ENCODE data around the gene MDM1.

The MDM1 gene

DNA sequence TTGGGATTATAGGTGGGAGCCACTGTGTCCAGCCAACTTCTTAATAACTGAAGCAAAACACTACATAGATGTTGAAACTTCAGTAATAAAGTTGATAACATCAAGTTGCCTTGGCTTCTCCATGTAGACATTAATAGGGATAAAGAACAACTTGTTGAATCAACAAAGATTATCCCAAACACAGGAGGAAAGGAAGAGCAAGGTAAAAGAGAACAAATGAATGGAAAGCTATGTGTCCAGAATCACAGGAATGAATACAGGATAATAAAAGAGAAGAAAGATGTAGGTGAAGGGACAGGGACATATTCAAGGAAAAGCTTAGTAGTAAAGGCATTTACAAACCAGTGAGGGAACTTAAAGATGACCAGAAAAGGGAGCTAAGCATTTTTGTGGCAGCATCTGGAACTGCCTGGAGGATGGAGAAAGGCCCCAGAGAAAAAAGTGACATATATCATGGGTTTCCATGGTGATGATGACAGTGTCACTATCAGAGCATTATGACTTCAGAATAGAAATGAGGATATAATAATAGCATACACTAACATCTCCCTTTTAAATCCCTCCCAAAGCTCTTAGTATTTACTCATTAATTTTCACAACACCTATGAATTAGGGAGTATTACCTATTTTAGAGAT is 24.0 kb upstream of the MDM1 start:
- DNase-seq = no peak

DNA sequence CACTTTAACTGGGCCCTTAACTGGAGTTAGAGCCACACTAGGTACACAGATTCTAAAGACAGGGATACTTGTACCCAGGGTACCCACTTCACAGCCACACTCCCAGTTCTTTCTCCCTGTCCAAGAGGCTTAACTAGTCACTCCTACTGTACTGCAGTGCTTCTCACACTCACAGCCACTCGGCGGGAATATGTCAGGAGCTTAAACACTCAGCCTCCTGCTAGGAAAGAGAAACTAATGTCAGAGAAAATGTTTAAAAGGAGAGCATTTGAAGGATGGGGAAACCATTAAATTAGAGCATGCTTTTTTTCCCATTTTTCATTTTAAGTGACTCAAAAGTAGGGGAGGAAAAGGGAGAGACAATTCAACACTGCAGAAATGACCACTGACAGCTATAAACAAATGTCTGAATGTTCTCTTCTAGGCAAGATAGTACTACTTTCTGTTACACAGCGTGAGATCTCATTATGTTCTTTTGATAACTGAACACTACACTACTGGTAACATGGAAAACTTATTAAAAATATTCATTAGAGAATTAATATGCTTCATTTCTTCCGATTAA is 22.9 kb upstream of the MDM1 start:
- DNase-seq = no peak

DNA sequence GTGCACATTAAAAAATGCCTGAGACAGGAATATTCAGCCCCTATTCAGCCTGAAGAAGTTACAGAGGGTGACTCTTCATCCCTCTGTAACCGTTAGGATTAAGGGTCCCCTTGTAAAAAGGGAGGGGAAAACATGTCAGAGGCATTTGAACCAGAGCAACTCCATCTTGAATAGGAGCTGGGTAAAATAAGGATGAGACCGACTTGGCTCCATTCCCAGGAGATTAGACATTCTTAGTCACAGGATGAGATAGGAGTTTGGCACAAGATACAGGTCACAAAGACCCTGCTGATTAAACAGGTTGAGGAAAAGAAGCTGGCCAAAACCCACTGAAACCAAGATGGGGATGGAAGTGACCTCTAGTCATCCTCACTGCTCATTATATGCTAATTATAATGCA is 19.9 kb upstream of the MDM1 start:
- DNase-seq = no peak

DNA sequence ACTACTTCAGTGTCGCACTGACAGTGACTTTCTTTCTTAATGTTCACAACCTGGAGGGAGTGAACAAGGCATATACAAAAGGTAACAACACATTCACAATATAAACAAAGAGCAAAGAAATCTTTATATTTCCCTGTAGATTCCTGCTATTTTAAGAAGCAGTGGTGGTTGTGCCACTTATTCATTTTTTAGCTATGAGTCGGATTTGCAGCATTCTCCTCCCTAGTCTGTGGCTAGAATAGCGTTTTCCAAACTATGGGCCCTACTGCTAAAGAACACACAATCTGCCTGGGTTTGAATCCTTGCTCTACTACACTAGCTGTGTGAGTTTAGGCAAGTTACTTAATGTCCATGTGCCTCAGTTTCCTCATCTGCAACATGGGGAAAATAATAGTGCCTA is 18.6 kb upstream of the MDM1 start:
- DNase-seq = no peak

DNA sequence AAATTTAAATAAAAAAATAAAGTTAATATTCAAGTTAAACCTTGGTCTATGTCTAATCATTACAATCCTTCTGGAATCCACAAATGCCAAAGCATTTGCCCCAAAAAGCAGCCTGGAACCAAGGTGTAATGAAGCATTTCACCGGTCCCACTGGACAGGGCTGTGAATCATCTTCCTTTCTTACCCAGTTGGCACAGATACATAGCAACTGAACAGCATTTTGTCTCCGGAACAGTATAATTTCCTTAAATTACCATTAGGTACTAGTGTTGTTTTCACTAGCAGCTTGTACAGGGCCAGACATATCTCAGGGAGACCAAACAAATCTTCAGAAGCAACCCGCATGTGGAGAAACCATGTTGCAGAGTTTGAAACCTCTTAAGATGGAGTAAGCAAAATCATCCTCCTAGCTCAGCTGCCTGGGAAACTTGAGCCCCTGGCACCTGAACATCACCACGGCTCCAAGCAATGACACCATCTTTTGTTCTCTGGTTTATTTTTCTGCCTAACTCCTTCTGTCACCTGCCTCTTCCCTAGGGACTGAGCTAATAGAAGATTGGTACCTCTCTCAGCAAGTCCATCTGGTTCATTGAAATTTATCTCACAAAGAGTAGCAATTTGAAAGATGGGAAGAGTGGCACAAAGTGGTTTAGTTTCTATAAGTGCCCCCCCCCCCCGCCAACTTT is 17.9 kb upstream of the MDM1 start:
- DNase-seq = no peak

DNA sequence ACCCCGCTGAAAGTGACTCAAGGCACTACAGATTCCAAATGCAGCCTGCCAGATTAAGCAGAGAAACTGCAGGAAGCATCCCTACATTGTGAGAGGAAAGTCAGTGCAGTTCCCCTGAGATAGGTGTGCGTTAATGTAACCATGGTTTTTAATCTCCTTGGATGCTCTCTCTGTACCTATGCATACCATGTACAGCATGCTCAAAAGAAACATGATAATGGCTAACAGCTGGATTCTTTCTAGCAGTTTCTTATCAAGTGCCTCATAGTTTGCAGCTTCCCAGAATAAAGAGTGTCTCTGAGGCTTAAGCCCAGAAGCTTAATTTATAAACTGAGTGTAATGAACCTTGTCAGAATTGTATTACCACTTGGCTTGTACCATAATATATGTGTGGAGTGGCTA is 17.1 kb upstream of the MDM1 start:
- no peak for DNase-seq

DNA sequence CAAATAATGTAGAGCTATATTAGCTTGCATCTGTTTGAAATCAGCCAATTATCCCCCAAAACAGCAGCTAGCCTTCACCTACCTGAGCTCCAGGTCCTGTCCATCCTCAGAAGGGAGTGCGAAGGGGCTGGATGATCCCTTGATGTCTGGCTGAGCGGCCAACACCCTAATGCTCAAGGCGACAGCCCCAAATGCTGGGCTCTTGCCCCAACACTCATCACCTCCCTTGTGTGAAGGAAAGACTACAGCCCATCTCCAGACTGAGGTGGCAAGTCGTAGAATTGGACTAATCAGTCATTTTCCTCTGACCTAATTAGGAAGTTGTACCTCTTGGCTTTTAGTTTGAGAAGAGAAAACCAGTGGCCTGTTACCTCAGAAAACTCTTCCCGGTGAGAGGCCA is 16.3 kb upstream of the MDM1 start:
- no peak for DNase-seq

DNA sequence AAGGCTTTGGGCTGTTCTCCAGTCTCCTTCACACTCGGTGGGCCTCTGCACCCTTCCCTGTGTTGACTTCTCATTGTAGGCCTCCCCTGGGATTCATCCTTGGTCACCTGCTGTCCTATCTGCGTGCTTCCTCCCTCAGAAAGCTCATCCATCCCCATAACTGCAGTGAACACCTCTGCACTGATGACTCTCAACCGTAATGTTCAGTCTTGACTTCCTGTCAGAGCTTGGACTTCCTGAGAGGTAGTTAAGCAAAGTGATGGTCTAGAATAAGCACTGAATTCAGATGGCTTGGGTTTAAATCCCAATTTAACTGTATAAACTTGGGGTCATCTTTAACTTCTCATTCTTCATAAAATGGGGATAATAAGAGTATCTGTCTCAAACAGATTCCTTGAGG is 13.6 kb upstream of the MDM1 start:
- DNase-seq = no peak

DNA sequence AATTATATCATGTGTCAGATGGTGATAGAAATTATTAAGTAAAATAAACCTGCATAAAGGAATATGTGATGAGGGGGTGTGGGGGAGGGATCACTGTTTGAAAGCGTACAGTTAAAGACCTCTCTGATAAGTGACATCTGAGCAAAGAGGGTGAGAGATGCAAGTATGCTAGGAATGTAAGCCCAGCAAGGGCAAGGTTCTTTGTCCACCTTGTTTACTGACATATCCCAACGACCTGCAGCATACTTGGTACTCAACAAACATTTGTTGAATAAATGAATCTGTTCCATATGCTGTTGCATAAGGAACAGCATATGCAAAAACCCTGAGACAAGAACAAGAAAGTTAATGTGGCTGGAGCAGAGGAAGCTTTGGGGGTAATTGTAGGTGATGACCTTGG is 12.0 kb upstream of the MDM1 start:
- no peak for DNase-seq

DNA sequence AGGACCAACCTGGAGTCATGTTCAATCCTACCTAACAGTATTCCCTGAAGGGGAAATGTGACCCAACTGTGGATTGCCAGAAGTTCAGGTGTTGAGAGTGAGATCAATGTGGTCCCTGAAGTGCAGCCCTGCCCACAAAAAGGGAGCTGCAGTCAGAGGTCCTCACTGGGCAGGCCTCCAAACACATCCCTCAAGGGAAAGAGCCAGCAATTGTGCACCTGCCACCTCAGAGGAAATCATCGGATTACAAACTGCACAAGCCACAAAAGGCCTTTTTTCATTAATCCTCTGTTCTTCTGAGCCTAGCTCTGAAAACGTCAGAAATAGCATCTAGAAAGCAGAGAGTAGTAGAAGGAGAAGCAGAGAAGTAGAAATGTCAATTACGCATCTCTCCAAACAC is 10.8 kb upstream of the MDM1 start:
- no peak for DNase-seq

DNA sequence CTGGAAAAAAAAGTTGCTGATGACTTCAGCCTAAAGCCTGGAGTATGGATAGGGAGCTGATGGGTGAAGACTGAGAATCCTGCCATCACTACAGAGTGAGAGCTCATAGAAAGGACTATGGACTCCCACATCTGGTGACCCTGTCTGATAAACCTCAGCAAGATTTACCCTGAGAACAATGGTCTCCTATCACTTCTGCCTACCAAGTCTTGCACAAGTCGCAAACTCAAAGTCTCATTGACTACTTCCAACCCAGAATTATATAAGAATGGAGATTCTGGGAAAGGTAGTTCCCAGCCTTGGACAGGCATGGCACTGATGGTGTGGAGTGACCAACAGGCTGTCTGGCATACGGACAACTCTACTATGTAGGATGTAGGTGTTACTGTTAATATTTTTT is 9.7 kb upstream of the MDM1 start:
- no peak for DNase-seq

DNA sequence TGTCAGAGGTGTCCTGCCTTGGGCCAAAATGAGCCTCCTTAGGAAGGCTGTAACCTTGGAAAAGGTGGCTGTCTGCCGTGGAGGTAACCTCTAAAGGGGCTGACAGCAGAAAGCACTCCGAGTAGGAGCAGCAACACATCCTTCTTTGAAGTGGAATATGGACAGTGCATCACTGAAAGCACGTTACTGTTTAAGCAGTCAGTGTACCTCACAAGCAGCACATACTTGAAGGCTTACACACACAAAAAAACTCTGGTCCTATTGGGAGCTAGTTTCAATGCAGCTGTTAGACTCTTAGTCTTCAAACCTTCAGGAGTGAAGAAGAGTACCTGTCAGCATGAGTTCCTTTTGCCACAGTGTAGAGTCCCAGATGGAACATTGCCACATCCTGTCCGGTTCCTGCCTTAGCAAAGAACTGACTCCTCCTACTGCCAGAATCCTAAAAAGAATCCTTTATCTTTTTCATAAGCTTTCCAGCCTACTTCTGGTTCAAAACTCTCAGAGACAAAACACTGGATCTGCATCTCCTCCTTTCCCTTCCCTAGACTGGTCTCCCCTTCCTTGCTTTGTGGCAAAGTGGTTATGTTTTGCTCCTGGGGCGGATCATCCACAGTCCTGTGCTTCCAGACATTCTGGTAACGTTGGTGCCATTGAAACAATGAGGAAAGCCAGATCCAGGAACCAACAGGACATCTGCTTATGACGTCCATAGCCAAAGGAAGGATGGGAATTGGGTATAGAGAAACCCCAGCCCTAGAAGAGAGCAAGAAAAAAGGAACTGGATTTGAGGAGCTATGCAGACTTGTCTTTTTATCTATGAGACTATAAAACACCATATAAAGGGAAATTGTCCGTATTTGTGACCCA is 8.5 kb upstream of the MDM1 start:
- DNase-seq = no peak

DNA sequence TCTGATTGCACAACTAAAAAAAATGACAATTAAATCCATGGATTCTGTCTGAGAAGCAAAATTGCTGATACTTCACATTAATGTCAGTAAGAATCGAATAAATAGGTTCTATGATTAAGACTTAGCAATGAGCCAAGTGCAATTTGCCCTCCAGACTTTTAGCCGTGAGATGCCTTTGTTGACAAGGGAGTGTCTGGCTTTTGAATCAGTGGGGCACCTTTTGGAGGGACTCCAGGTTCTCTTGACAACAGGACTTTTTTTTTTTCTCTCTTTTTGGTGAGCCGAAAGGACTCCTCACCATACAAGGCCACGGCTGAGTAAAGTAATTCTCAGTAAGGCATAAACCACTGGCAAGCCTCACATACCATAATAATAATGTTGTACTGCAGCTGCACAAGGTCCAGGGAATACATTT is 4.7 kb upstream of the MDM1 start:
- no peak for DNase-seq

DNA sequence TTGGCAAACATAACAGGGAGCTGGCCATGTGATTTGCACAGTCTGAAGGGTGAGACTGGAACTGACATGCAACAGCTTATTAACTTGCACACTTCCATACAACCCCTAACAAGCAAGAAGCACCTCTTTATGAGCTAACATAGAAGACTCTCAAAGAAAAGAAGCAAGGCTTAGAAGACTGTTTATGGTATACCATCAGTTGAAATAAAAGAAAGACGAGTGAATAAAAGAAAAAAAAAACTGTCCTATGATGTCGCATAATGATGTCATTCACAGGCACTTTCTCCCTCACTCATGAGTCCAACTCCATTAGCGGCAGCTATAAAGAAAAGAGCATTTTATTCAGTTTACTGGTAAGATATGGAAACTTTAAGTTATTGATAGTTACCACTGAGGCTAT is 3.3 kb upstream of the MDM1 start:
- no peak for DNase-seq

DNA sequence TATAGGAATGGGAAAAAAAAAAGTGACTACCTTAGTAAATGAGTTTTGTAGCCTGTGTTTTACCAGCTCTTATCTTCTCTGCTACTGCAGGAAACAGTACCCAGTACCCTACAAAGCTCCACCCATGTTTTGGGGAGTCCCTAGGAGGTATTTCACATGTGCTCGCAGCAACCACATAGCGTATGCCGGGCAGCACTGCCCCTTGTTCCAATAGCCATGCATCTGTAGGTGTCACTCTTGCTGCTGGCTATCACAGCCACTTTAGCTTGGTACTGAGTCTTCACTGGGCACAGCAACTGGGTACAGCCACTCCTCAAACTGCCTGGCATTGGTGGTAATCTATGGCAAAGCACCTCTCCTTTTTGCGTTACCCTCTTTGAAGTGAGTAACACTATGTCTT is 2.0 kb upstream of the MDM1 start:
- DNase-seq = no peak

DNA sequence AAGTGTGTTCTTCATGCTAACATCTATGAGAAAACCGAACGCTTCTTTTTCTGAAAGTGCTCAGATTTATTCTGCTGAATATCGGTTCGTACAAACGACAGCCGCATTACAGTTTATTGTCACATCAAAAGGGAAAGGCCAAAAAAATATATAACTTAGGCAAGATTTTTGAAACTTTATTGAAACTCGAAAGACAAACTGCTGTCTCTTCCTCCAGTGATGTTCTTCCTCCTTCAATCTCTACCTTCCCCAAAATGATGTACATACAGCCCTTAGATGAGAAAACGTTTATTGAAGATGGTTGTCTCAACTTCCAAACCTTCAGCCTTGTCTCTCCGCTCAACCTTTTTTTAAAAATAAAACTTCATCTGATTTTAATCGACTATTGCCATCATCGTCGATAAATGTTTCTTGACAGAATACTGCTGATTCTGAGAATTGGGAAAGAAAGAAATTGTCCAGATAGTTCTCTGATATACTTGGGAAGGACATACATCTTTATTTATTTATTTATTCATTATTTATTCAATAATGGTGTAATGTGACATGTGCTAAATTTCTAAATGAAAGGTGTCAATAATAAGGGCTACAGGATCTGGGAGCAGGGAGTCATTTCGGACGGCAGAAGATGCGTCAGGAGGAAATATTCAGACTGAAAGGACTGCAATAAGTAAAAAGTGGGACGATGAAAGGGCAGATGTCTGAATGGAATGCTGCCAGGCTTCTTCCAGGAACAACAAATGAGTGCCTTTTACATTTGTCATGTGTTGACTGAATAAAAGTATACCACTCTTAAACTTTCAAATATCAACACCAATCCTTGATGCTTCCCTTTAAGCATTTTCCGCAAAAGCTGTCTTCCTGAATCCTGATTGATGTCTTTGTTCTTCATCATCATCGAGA is 817 bp upstream of the MDM1 start:
- DNase-seq = no peak

DNA sequence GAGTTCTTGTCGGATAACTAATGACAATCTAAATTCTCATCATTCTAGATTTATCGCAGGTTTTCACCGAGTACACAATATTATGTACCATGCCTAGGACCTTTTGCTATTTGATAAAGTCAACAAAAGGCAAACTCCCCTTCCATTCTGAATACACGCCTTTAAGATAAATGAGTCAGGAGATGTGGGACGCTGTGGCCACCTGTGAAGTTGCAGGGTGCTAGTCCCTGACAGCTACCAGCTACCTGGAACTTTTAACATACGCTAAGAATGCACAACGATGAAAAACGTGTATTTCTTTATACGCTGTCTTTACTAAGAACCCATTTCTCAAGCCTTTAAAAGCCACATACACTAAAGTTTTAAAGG is 678 bp downstream of the MDM1 start:
- DNase-seq = no peak

DNA sequence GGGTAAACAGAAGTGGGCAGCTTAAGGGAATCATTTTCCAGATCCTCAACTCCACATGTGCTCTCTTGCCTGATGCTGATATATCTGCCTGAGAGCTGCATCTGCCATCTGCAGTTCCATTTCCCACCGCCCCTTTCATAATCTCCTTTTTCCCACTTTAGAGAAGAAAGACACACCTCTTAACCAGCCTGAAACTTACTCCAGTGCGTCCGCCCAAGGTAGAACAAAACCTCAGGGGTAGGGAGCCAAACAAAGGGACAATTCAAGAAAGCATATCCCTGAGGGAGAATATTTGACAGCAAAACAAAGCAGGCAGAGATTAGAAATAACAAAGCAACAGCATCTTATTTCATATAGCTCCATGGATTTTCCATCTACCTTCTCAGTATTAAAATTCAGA is 4.3 kb downstream of the MDM1 start:
- DNase-seq = no peak

DNA sequence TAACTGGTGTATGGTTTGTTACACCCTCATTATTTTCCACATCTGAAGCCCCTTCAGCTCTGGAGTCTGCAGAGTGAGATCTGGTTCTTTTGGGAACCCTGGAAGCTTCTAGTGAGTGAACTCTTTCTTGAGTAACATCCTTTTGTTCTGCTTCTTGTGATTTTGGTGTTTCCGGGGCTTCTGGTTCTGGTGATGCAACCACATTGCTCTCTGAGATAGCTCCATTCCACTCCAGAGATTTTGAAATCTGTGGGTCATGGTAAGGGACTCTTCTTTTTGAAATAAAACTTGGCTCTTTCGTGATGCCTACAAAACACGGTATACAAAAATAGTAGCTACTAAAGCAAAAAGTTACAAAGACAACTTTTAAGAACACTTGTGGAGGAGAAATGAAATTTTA is 5.4 kb downstream of the MDM1 start:
- DNase-seq = no peak

DNA sequence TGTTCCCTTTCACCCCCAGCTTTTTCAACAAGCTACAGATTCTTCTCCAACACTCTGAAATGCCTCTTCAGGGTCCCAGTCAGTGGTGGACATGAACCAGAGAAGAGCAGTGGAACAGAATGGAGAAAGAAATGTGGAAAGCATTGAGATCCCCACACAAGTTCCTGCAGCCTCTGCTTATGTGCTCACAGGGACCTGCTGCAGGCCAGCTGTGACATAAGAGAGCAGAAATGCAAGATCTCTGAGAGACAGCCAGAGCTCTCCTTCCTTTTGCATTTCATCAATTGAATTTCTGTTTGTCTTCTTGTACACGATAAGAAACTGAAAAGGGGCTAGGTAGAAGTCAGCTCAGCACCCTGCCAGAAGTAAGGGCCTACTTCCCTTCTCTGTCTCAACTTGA is 6.2 kb downstream of the MDM1 start:
- no peak for DNase-seq

DNA sequence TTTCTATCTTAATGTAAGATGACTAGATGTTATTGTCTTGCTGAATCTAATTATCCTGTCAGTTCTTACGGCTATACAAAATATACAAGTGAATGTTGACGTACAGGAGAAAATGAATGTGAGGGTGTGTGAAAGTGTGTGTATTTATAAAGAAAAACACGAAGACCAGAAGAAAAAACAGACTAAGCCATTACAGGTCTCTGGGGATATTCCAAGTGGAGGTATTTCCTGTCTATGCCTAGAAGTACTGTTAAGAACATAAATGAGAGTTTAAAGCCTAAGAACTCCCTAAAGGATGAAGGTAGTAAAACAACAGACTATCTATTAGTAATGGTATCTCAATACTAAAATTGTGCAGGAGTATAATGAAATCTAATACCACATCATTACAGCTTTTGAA is 7.6 kb downstream of the MDM1 start:
- DNase-seq = no peak

DNA sequence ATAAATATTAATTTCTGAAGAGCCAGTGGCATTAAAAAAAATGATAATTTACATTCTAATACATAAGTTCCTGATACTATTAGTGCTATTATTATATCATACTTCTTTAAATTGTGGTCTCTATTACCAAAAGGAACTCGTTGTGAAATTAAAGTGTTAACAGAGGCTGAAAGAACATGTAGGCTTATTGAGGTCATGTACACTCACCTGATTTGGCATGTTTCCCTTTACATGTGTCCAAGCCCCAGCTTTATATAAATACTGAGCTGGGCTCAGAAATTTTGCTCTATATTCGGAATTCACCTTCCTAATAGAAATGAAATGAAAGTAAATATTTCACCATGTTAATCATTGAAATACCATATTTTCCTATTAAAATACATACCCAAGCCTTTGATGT is 11.0 kb downstream of the MDM1 start:
- no peak for DNase-seq
